Mesenchymal stem cell (in vitro differentiated cells and primary cell): ENCODE results near the gene TMEM123.
"Not testable (repeated sequence)": the region's sequence is repeated elsewhere in the genome, so short reads cannot be mapped to it uniquely, and the experiment has no call there.

Experiments used
- DNase-seq: peaks from one replicate; pipeline ENCODE4 v3.0.0-alpha.2; 2013
- H2AFZ ChIP-seq: one replicate; pipeline ENCODE4 v1.6.1; 2013; ENCODE audit warnings: low read depth, mild to moderate bottlenecking, control low read depth, inconsistent platforms, low read length, moderate library complexity
- H2AK5ac ChIP-seq: 2 replicates; pipeline ENCODE4 v1.6.1; 2013; ENCODE audit warnings: low read length, moderate library complexity, mild to moderate bottlenecking, inconsistent platforms; ENCODE audit not compliant: severe bottlenecking
- H2BK120ac ChIP-seq: one replicate; pipeline ENCODE4 v1.6.1; 2013; ENCODE audit warnings: low read depth, mild to moderate bottlenecking, inconsistent platforms, low read length, moderate library complexity
- H2BK12ac ChIP-seq, 2 experiments: one replicate each; pipeline ENCODE4 v1.6.1; 2013; ENCODE audit warnings: inconsistent platforms in 2 of 2, low read length in 2 of 2, mild to moderate bottlenecking in 2 of 2, moderate library complexity in 2 of 2, control low read depth in 1 of 2
- H2BK15ac ChIP-seq: one replicate; pipeline ENCODE4 v1.6.1; 2013; ENCODE audit warnings: mild to moderate bottlenecking, low read depth, inconsistent platforms; ENCODE audit not compliant: poor library complexity, severe bottlenecking
- H2BK5ac ChIP-seq: 2 replicates; pipeline ENCODE4 v1.6.1; 2013; ENCODE audit warnings: low read depth, mild to moderate bottlenecking, low read length, control low read depth, inconsistent platforms; ENCODE audit not compliant: poor library complexity, severe bottlenecking
- H3K14ac ChIP-seq, 2 experiments: one replicate each; pipeline ENCODE4 v1.6.1; 2013; ENCODE audit warnings: inconsistent platforms in 2 of 2, low read length in 2 of 2, control low read depth in 1 of 2, mild to moderate bottlenecking in 1 of 2, moderate library complexity in 1 of 2
- H3K18ac ChIP-seq, 2 experiments: one replicate each; pipeline ENCODE4 v1.6.1; 2013; ENCODE audit warnings: inconsistent platforms in 2 of 2, low read length in 2 of 2, control low read depth in 1 of 2, low read depth in 1 of 2, mild to moderate bottlenecking in 1 of 2
- H3K23ac ChIP-seq, 2 experiments: one replicate each; pipeline ENCODE4 v1.6.1; 2013; ENCODE audit warnings: inconsistent platforms in 2 of 2, low read length in 2 of 2, mild to moderate bottlenecking in 2 of 2, moderate library complexity in 2 of 2, control low read depth in 1 of 2
- H3K27ac ChIP-seq: 2 replicates; pipeline ENCODE4 v1.5.1; 2013; ENCODE audit warnings: mild to moderate bottlenecking, moderate library complexity, low read length, control low read depth, inconsistent platforms; ENCODE audit not compliant: poor library complexity, severe bottlenecking
- H3K27me3 ChIP-seq, 2 experiments: 2 replicates each; pipeline versions ENCODE4 v1.6.1 to v1.7.0; 2013; ENCODE audit warnings: low read length in 2 of 2, mild to moderate bottlenecking in 2 of 2, moderate library complexity in 2 of 2, control low read depth in 1 of 2, inconsistent platforms in 1 of 2; ENCODE audit not compliant: control insufficient read depth in 1 of 2, insufficient read depth in 1 of 2
- H3K36me3 ChIP-seq, 2 experiments: 2 replicates each; pipeline versions ENCODE4 v1.6.1 to v1.7.0; 2013; ENCODE audit warnings: low read length in 2 of 2, control low read depth in 1 of 2, inconsistent platforms in 1 of 2, low read depth in 1 of 2, mild to moderate bottlenecking in 1 of 2; ENCODE audit not compliant: insufficient read depth in 2 of 2, control insufficient read depth in 1 of 2
- H3K4ac ChIP-seq, 2 experiments: one replicate each; pipeline ENCODE4 v1.6.1; 2013; ENCODE audit warnings: inconsistent platforms in 2 of 2, low read length in 2 of 2, mild to moderate bottlenecking in 2 of 2, moderate library complexity in 2 of 2, control low read depth in 1 of 2, low read depth in 1 of 2
- H3K4me1 ChIP-seq: 2 replicates; pipeline ENCODE4 v1.6.1; 2013; ENCODE audit warnings: low read depth, low read length, control low read depth; ENCODE audit not compliant: control insufficient read depth, insufficient read depth
- H3K4me2 ChIP-seq: 2 replicates; pipeline ENCODE4 v1.6.1; 2013; ENCODE audit warnings: low read length, mild to moderate bottlenecking, inconsistent platforms; ENCODE audit not compliant: poor library complexity, severe bottlenecking
- H3K4me3 ChIP-seq, 2 experiments: 2 replicates each; pipeline versions ENCODE4 v1.5.1 to v1.7.0; 2013; ENCODE audit warnings: low read length in 2 of 2, mild to moderate bottlenecking in 2 of 2, control low read depth in 1 of 2, low read depth in 1 of 2; ENCODE audit not compliant: insufficient read depth in 1 of 2
- H3K79me1 ChIP-seq: replicated peaks from 2 replicates; pipeline ENCODE4 v1.6.1; 2013; ENCODE audit warnings: mild to moderate bottlenecking, control low read depth, low read length, inconsistent platforms; ENCODE audit not compliant: poor library complexity, severe bottlenecking
- H3K9ac ChIP-seq: 2 replicates; pipeline ENCODE4 v1.7.0; 2013; ENCODE audit warnings: mild to moderate bottlenecking, low read length, moderate library complexity
- H3K9me3 ChIP-seq: 2 replicates; pipeline ENCODE4 v1.7.0; 2013; ENCODE audit warnings: mild to moderate bottlenecking, low read length; ENCODE audit not compliant: control insufficient read depth
- H4K8ac ChIP-seq: one replicate; pipeline ENCODE4 v1.6.1; 2013; ENCODE audit warnings: inconsistent platforms, mild to moderate bottlenecking, low read length, moderate library complexity
- H4K91ac ChIP-seq: one replicate; pipeline ENCODE4 v1.6.1; 2013; ENCODE audit warnings: mild to moderate bottlenecking, low read length, inconsistent platforms
- WGBS: methylation state at CpG from one replicate; pipeline ENCODE4 v1.1.7; 2013; ENCODE audit warnings: mixed read lengths; 5-methylcytosine and 5-hydroxymethylcytosine counted together

Gene TMEM123

GRCh38 chr11:102377891-102378290 lies 74.7 kb downstream of the TMEM123 start:
- Histone ChIP-seq H3K23ac (no peak overlapping the region), H2BK15ac (no peak overlapping the region), H3K36me3 (peaks cover 11 to 66% of the 10 kb centered on the region in 2 experiments), H3K79me1 (peaks cover 9% of the 10 kb centered on the region), H2AFZ (no peak overlapping the region), H3K27me3 (no peaks in the 10 kb centered on the region), H2AK5ac (no peak overlapping the region), H2BK120ac (no peak overlapping the region), H3K27ac (no peak overlapping the region), H2BK12ac (no peak overlapping the region), H3K4ac (no peak overlapping the region), H4K8ac (no peak overlapping the region), H3K14ac (no peak overlapping the region), H4K91ac (no peak overlapping the region), H3K4me1 (peaks cover 1% of the 10 kb centered on the region), H3K4me3 (no peak overlapping the region), H3K9ac (no peak overlapping the region), H2BK5ac (no peak overlapping the region), H3K4me2 (no peak overlapping the region), H3K9me3 (no peaks in the 10 kb centered on the region), H3K18ac (no peak overlapping the region)
- WGBS = 67% methylated on average over 1 of the region's 2 CpGs
- DNase-seq = no peak

DNA sequence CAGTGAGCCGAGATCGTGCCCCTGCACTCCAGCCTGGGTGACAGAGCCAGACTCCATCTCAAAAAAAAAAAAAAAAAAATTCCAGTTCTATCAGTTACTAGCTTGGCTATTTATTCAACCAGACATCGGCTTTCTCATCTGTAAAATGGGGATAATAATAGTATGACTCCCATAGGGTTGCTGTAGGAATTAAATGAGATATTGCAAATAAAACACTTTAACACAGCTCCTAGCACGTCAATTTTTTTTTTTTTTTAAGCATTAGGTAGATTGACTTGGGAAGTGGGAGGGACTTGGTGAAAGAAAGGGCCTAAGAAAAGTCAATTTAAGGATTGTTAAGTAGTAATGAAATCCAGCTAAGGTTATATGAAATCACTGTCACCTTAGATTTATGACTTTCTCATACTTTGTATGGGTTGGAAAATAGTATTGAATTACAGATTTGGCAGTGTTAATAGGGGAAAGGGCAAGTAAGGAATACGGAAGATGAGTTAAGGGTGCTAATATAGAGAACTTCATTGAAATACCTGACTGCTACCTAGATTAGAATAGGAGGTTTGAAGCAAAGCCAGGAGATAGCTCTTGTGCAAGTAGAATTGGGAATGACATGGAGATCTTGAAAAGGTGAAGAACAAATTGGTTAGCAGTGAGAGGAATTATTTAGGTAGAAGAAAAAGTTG lies 76.7 kb downstream of the TMEM123 start:
- Histone ChIP-seq H2BK5ac (no peak overlapping the region), H3K27me3 (no peaks in the 10 kb centered on the region), H2BK12ac (no peak overlapping the region), H3K9ac (no peak overlapping the region), H3K18ac (no peak overlapping the region), H3K79me1 (peaks cover 7% of the 10 kb centered on the region), H3K4ac (no peak overlapping the region), H3K9me3 (no peaks in the 10 kb centered on the region), H4K91ac (no peak overlapping the region), H3K4me2 (no peak overlapping the region), H2BK120ac (no peak overlapping the region), H2BK15ac (no peak overlapping the region), H3K27ac (no peak overlapping the region), H3K23ac (no peak overlapping the region), H3K36me3 (peaks cover 8 to 49% of the 10 kb centered on the region in 2 experiments), H2AK5ac (no peak overlapping the region), H3K4me3 (no peak overlapping the region), H3K14ac (no peak overlapping the region), H3K4me1 (peaks cover 1% of the 10 kb centered on the region), H2AFZ (no peak overlapping the region), H4K8ac (no peak overlapping the region)
- DNase-seq = no peak
- WGBS = 96% methylated on average over 2 of the region's 5 CpGs

- Histone ChIP-seq H2BK12ac (peak overlapping the region in 1 of 2 experiments; percentile 76), H3K18ac (peak overlapping the region; percentile 3 to 49), H3K36me3 (peaks cover 6 to 40% of the 10 kb centered on the region in 2 experiments), H4K8ac (peak overlapping the region; percentile 1), H3K14ac (peak overlapping the region in 1 of 2 experiments; percentile 35)
- not testable (repeated sequence) for H3K27me3 ChIP-seq, H3K4ac ChIP-seq, H2BK5ac ChIP-seq, H3K9me3 ChIP-seq, H2BK120ac ChIP-seq, H3K23ac ChIP-seq, H3K79me1 ChIP-seq, H3K4me3 ChIP-seq, H3K9ac ChIP-seq, H4K91ac ChIP-seq, H3K27ac ChIP-seq, H2BK15ac ChIP-seq, H3K4me1 ChIP-seq, H2AFZ ChIP-seq, H2AK5ac ChIP-seq, DNase-seq, H3K4me2 ChIP-seq
- WGBS = 58% methylated on average over 29 of the region's 31 CpGs
These were observed 77.7 kb downstream of the TMEM123 start for GRCh38 chr11:102374633-102375424.

DNA sequence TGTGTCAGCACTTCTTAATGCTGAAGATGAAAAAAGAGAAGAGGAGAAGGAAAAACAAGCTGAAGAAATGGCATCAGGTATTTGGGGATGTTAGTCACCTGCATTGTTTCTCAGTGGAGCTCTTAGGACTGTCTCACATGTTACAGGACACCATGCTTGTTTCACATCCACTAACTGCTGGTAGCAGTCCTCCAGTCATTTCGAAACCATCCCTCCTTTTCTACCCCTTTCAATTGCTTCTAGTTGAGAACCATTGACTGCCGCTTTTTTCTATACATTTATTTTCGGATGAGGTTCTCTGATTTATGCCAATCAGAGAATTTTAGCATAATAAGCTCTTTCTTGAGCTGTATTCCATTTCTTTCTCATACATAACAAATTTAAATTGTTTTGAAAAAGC lies 84.1 kb downstream of the TMEM123 start:
- Histone ChIP-seq H3K4me2 (no peak overlapping the region), H2BK15ac (no peak overlapping the region), H2AK5ac (no peak overlapping the region), H3K18ac (no peak overlapping the region), H3K23ac (no peak overlapping the region), H3K36me3 (peaks cover 7 to 51% of the 10 kb centered on the region in 2 experiments), H3K14ac (no peak overlapping the region), H2BK12ac (no peak overlapping the region), H2BK120ac (no peak overlapping the region), H3K27me3 (no peaks in the 10 kb centered on the region), H3K4me1 (no peaks in the 10 kb centered on the region), H4K91ac (no peak overlapping the region), H3K79me1 (peaks cover 3% of the 10 kb centered on the region), H4K8ac (no peak overlapping the region), H3K27ac (no peak overlapping the region), H3K4me3 (no peak overlapping the region), H3K9me3 (no peaks in the 10 kb centered on the region), H3K9ac (no peak overlapping the region), H2BK5ac (no peak overlapping the region), H3K4ac (no peak overlapping the region), H2AFZ (no peak overlapping the region)
- DNase-seq = no peak
- WGBS = 100% methylated on average over 3 of the region's 3 CpGs
